Kidney epithelial cell (primary cell): ENCODE results near the gene EPHB4. TPM values are rescaled to one million over a fixed set of nuclear protein-coding genes. Genes with fewer than 3 reads are reported as not detected.
"Not testable (repeated sequence)": the region's sequence is repeated elsewhere in the genome, so short reads cannot be mapped to it uniquely, and the experiment has no call there.

ENCODE experiments used
- DNase-seq: peaks from one replicate; pipeline ENCODE4 v3.0.0-alpha.2; 2010; ENCODE audit warnings: low read depth
- H3K27me3 ChIP-seq: 2 replicates; pipeline ENCODE4 v1.6.0; 2011; ENCODE audit warnings: low read length; ENCODE audit not compliant: control insufficient read depth, insufficient read depth
- H3K36me3 ChIP-seq: 2 replicates; pipeline ENCODE4 v1.5.1; 2011; ENCODE audit warnings: low read length; ENCODE audit not compliant: control insufficient read depth, insufficient read depth
- H3K4me3 ChIP-seq: 2 replicates; pipeline ENCODE4 v1.5.1; 2011; ENCODE audit warnings: low read depth, mild to moderate bottlenecking, control low read depth, low read length
- total RNA-seq: library from RNA; depleted of rRNA; stranded (reverse); fragments of >200 nt; gene quantifications from 2 replicates; pipeline ENCODE4 v1.2.3, GENCODE V29; 2015
- TF ChIP-seq, protein P1 (sequence below): IDR thresholded peaks from 2 replicates; pipeline ENCODE4 v1.5.1; 2011; ENCODE audit warnings: mild to moderate bottlenecking, moderate library complexity, low read length, control low read depth, inconsistent platforms; ENCODE audit not compliant: insufficient read depth, poor library complexity, severe bottlenecking

The EPHB4 gene
- total RNA-seq, 1 donor from 2014 or later, result 138 TPM

DNA sequence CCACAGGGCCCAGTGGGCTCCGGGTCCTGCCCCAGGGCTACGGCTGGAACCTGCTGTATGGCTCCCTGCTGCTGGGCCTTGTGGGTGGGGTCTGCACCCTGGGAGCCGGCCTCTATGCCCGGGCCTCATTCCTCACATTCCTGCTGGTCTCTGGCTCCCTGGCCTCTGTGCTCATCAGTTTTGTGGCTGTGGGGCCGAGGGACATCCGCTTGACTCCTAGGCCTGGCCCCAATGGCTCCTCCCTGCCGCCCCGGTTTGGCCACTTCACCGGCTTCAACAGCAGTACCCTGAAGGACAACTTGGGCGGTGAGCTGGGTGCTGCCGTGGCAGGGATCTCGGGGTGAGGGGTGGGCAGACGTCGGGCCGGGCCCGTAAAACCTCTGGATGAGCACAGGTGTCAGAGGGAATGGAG is 29.6 kb upstream of the EPHB4 start:
- Histone ChIP-seq H3K36me3 (no peaks in the 10 kb centered on the region), H3K4me3 (no peak overlapping the region)

DNA sequence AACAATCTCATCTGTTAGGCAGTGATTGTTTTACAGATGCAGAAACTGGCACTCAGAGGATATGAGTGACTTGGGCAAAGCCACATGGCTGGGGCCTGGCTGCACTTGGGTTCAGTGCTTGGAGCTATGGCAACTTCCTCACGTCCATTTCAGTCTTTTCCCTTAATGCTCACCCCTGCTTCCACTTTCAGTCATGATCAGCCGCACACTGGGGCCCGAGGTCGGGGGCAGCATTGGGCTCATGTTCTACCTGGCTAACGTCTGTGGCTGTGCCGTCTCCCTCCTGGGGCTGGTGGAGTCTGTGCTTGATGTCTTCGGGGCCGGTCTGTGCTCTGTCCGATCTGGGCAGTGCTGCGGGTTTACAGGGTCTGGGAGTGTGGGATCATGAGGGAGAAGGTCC is 28.2 kb upstream of the EPHB4 start:
- Histone ChIP-seq H3K4me3 (no peak overlapping the region), H3K36me3 (no peaks in the 10 kb centered on the region), H3K27me3 (no peaks in the 10 kb centered on the region)
- TF ChIP-seq, protein P1, sequence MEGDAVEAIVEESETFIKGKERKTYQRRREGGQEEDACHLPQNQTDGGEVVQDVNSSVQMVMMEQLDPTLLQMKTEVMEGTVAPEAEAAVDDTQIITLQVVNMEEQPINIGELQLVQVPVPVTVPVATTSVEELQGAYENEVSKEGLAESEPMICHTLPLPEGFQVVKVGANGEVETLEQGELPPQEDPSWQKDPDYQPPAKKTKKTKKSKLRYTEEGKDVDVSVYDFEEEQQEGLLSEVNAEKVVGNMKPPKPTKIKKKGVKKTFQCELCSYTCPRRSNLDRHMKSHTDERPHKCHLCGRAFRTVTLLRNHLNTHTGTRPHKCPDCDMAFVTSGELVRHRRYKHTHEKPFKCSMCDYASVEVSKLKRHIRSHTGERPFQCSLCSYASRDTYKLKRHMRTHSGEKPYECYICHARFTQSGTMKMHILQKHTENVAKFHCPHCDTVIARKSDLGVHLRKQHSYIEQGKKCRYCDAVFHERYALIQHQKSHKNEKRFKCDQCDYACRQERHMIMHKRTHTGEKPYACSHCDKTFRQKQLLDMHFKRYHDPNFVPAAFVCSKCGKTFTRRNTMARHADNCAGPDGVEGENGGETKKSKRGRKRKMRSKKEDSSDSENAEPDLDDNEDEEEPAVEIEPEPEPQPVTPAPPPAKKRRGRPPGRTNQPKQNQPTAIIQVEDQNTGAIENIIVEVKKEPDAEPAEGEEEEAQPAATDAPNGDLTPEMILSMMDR, result no peak
- DNase-seq, result no peak

More for the DNA sequence above, 29.6 kb upstream of the EPHB4 start:
- no peak for DNase-seq
- TF ChIP-seq, protein P1, result no peak
- no peaks in the 10 kb centered on the region for H3K27me3 ChIP-seq

DNA sequence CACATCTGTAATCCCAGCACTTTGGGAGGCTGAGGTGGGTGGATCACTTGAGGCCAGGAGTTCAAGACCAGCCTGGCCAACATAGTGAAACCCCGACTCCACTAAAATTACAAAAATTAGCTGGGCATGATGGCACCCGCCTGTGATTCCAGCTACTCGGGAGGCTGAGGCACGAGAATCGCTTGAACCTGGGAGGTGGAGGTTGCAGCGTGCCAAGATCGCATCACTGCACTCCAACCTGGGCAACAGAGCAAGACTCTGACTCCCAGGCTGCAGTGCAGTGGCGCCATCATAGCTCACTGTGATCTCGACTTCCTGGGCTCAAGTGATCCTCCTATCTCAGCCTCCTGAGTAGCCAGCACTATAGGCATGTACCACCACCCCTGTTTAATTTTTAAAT is 27.6 kb upstream of the EPHB4 start:
- H3K27me3 ChIP-seq, H3K36me3 ChIP-seq, H3K4me3 ChIP-seq, DNase-seq: not testable (repeated sequence)

DNA sequence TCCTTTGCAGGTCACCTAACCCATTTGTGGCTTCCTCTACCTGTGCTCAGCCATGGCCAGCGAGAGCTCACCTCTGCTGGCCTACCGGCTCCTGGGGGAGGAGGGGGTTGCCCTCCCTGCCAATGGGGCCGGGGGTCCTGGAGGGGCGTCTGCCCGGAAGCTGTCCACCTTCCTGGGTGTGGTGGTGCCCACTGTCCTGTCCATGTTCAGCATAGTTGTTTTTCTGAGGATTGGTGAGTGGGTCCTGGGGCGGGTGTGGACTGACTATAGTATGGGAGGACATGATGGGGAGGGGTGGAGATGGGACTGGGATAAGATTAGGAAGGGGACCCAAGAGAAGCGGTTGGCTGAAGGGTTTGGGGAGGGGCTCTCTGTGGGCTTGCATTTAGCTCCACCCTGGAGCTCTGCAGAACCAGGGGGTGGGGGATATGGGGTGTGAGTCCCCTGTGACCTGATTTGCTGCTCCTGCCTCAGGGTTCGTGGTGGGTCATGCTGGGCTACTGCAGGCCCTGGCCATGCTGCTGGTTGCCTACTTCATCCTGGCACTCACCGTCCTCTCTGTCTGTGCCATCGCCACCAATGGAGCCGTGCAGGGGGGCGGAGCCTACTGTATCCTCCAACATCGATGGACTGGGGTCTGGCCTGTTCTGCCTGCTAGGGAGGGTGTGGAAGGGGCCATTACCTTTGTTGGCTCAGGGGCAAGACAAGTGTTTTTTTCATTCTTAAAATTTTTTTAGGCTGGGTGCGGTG is 27.0 kb upstream of the EPHB4 start:
- no peak for DNase-seq
- Histone ChIP-seq H3K4me3 (no peak overlapping the region), H3K27me3 (no peaks in the 10 kb centered on the region), H3K36me3 (no peaks in the 10 kb centered on the region)
- TF ChIP-seq, protein P1, result no peak

DNA sequence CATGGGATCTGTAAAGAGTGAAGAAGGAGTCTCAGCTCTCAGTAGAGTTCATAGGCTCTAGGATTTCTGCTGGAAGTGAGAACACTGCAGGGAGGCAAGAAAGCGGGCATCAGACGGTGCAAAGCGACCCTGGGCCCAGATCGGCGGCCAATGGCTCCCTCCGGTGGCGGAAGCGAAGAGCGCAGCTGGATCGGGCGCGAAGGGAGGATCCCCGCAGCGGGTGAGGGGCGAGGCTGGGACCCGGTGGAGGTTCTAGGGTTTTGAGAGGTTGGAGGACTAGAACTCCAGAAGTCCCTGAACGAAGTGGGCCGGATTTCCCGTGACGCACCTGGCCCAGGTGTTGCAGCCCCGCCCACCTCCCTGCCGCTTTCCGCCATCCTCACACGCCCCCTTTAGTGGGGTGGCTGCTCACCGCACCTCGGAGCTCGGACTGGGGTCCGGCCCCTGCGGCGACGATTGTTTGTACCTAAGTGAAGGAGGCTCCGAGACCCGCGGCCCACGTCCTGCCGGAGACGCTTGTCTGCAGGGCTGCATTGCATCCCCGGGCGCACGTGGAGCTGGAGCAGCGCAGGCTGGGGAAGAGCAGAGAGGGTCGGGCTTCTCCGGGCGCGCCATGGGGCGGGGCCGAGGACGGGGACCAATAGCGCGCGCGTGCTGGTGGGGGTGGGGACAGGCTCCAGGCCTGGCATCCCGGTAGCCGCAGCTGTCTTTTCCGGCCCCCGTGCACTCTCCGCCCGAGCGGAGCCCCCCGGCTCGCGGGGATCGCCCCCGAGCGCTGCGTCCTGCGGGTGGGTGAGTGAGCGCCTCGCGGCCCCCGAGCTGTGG is 24.9 kb upstream of the EPHB4 start, which contains the start of gene SLC12A9:
TSS of gene SLC12A9 (plus strand) at position 666 of the 825 bp plus-strand sequence. CDS start 1,485 bp downstream, outside the sequence.
- H3K27me3 ChIP-seq, result no peaks in the 10 kb centered on the region
- DNase-seq, result no peak
- peak within 1 kb of the TSS; percentile 70 for H3K4me3 ChIP-seq
- no peaks in the 10 kb centered on the region for H3K36me3 ChIP-seq
- TF ChIP-seq, protein P1, result peak; percentile 97

DNA sequence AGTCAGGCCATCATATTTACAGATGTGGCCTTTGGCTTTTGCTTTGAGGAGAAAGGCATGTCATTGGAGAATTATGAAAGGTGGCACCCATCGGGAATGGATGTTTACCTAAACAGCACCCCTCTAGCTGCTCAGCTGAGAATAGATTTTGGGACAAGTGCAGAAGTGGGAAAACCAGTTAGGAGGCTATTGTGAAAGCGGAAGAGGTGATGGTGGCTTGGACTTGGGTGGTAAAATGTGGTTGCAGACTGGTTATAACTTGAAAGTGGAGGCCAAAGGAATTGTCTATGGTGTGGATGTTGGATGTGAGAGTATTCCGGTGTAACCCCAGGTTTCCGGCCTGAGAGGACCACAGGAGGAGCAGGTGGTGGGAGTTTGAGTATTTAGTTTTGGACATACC is 20.0 kb upstream of the EPHB4 start:
- H3K4me3 ChIP-seq, result no peak overlapping the region
- no peaks in the 10 kb centered on the region for H3K27me3 ChIP-seq
- no peak for DNase-seq
- H3K36me3 ChIP-seq, result no peaks in the 10 kb centered on the region
- TF ChIP-seq, protein P1, result no peak
